Activated CD8-positive, alpha-beta memory T cell treated with anti-CD3 and anti-CD28 coated beads, Interleukin-2, amount 50 U/mL, for 24 hours (primary cell): ENCODE data around the gene CCDC8.
"Not testable (repeated sequence)": the region's sequence is repeated elsewhere in the genome, so short reads cannot be mapped to it uniquely, and the experiment has no call there.

Source experiments
- DNase-seq: peaks from one replicate; pipeline ENCODE4 v3.0.0-alpha.2; 2020; ENCODE audit errors: extremely low read depth

CCDC8 gene

GRCh38 chr19:46404753-46405468 lies 8.5 kb downstream of the CCDC8 start:
- DNase-seq: no peak

DNA sequence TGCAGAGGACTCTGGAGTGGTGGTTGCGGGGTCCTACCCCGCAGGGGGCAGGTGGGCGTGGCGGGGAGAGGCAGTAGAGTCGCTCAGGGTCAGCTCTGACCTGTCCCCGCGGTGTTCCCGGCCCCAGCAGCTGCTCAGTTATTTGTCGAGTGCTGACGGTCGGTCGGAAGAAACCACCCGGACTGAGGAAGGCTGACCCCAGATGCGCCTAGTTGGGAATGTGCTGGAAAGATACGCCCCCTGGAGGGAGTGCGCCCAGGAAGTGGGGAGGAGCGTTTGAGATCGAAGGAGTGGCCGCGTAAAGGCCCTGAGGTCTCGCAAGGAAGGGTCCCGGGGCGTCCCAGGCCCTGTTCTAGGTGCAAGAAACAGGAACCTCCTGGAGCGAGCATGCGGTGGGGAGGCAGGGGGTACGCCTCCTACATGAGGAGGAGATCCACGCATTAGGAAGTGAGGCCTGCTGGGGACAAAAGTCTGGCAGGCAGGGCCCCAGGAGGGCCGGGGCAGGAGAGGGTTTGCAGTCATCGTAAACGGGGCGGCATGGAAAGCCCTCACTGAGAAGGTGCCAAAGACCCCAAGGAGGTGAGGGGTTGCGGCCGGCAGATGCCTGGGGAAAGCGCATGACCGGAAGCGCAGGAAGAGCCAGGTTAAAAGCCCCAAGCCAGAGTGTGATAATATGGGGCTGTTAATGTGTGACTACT lies 9.2 kb downstream of the CCDC8 start:
- DNase-seq: no peak

GRCh38 chr19:46402725-46403124 lies 10.6 kb downstream of the CCDC8 start:
- DNase-seq: no peak

DNA sequence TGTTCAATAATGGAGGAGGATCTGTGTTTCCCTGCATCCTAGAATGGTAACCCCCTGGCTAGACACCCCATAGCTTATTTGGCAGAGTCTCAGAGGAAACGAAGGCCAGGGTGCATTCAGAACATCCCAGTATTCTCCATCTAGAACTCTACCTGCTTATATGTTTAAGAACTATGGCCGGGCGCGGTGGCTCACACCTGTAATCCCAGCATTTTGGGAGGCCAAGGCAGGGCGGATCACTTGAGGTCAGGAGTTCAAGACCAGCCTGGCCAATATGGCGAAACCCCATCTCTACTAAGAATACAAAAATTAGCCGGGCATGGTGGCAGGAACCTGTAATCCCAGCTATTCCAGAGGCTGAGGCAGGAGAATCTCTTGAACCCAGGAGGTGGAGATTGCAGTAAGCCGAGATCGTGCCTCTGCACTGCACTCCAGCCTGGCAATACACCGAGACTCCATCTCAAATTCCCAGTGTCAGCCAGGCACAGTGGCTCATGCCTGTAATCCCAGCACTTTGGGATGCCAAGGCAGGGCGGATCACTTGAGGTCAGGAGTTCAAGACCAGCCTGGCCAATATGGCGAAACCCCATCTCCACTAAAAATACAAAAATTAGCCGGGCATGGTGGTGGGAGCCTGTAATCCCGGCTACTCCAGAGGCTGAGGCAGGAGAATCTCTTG lies 15.4 kb downstream of the CCDC8 start:
- DNase-seq: not testable (repeated sequence)

GRCh38 chr19:46394402-46394797 lies 19.0 kb downstream of the CCDC8 start:
- no peak for DNase-seq

DNA sequence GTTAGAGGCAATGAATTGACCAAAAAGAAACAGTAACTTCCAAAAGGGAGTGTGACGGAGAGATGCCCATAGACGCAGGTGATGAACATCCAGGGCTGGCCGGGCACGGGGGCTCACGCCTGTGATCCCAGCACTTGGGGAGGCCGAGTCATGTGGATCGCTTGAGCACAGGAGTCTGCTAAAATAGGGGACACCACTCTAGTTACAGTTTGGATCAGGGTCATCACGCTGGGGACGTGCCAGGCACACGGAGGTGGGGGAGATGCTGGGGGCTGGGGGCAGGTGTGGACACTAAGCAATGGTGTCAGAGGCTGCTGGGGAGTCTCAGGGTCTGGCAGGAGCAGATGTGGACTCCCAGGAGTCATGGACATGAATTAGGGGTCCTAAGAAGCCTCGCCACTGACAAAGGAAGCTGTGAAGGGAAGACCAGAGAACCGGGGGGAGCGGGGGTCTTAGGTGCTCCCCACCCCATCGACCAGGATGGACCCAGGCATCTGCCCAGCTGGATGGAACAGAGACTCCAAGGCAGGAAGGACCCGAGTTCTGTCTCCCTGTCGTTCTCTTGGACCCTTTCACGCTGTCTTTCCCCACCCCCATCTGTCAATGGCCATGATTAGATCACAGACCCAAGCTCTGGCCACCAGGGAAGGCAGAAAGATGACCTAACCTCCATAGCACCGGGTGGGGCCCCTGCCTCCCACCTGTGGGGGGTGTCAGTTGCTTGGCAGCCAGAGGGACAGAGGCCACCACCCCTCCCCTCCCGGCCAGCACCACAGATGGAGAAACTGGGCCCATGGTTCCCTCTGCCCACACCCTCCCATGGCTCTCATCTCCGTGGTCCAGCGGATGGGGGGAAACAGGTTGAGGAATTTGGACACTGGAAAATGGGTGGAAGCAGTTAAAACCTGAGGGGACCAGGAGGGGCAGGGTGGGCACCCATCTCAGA lies 19.6 kb downstream of the CCDC8 start:
- DNase-seq: no peak

- DNase-seq: no peak
These were observed 20.5 kb downstream of the CCDC8 start for GRCh38 chr19:46392837-46393236.

GRCh38 chr19:46392252-46392801 lies 21.0 kb downstream of the CCDC8 start:
- DNase-seq: no peak

GRCh38 chr19:46391296-46392251 lies 21.8 kb downstream of the CCDC8 start:
- DNase-seq: no peak

DNA sequence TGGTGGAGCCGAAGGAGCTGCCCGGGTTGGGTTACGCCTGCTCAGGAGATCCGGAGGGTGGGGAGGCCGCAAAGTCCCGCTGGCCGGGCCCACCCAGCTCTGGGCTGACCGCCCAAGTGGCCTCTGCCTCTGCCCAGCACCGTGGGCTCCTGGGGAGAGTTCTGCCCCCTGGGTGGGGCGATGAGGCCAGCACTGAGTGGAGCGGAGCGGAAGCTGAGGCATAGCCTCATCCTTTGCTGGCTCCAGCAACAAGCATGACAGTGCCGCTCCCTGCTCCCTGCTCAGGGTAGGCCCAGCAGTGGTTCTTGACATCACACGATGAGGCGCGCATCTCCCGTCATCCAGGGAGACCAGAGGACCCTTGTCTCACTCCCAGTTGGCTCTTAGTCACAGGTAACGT lies 22.5 kb downstream of the CCDC8 start:
- no peak for DNase-seq

GRCh38 chr19:46390121-46390858 lies 23.1 kb downstream of the CCDC8 start:
- no peak for DNase-seq

- no peak for DNase-seq
These were observed 24.9 kb downstream of the CCDC8 start for GRCh38 chr19:46388311-46389095.

GRCh38 chr19:46387713-46388130 lies 25.6 kb downstream of the CCDC8 start:
- no peak for DNase-seq

GRCh38 chr19:46386996-46387712 lies 26.2 kb downstream of the CCDC8 start:
- no peak for DNase-seq

GRCh38 chr19:46386151-46386550 lies 27.2 kb downstream of the CCDC8 start:
- no peak for DNase-seq

DNA sequence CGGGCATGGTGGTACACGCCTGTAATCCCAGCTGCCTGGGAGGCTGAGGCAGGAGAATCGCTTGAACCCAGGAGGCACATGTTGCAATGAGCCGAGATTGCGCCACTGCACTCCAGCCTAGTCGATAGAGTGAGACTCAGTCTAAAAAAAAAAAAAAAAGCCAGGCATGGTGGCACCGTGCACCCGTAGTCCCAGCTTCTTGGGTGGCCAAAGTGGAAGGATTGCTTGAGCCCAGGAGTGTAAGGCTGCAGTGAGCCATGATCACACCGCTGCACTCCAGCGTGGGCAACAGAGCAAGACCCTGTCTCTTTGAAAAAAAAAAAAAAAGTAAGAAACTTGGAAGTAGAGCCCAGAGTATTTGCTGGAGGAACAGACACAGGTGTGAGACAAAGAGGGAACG lies 27.7 kb downstream of the CCDC8 start:
- DNase-seq: no peak

DNA sequence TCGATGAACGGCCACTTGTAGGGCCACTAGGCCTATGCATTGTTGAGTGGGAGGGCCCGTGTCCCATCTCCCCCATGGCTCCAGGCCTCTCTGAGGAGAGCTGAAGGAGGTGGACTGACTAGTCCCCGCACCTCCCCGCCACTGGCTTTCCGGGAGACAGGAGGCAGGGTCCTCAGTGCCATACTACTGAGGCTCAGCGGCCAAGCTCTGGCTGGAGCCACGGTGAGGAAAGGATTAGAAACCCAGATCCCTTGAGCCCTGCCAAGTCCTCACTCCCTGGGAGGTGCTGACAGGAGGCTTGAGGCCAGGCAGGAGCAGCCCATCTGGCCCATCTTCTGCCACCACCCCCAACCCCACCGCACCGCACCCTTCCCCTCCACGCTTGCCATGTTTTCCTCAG lies 29.0 kb downstream of the CCDC8 start:
- DNase-seq: no peak

DNA sequence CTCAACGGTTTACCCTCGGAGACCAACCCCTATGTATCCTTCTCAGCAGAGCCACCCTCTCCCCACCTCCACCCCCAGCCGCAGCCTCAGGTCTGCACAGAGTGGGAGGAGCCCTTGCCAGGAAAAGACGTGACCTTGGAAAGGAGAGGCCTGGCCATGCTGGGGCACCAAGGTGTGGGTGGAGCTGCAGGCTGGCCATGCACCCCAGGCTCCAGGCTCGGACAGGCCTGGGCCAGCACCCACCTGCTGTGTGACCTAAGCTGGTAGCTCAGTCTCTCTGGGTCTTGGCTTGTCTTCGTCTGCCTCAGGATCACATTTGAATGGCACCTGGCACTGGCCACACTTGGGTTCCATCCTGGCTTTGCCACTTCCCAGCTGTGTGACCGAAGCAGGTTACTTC lies 29.5 kb downstream of the CCDC8 start:
- DNase-seq: no peak
